HG03378 (cell line): ENCODE data around the gene WDR75.
A peak's percentile ranks its signal among the peaks of the same experiment; 100 is the strongest.

Source experiments
- ATAC-seq: cut with Tn5 transposase; IDR thresholded peaks from one replicate; pipeline ENCODE4 v1.9.1; 2021; ENCODE audit warnings: mild to moderate bottlenecking, moderate library complexity; ENCODE audit not compliant: unreplicated experiment

Gene WDR75

GRCh38 chr2:189492451-189492850 lies 51.2 kb downstream of the WDR75 start:
- ATAC-seq = no peak

GRCh38 chr2:189498205-189498604 lies 56.9 kb downstream of the WDR75 start:
- no peak for ATAC-seq

GRCh38 chr2:189499137-189499536 lies 57.9 kb downstream of the WDR75 start:
- no peak for ATAC-seq

- no peak for ATAC-seq
Measured at GRCh38 chr2:189500456-189501160, 59.3 kb downstream of the WDR75 start.

- ATAC-seq = no peak
Measured at GRCh38 chr2:189501487-189501886, 60.2 kb downstream of the WDR75 start.

GRCh38 chr2:189502714-189503113 lies 61.4 kb downstream of the WDR75 start:
- ATAC-seq = no peak

GRCh38 chr2:189504238-189504637 lies 63.0 kb downstream of the WDR75 start:
- ATAC-seq = no peak

GRCh38 chr2:189505492-189505891 lies 64.2 kb downstream of the WDR75 start:
- no peak for ATAC-seq

- no peak for ATAC-seq
Measured at GRCh38 chr2:189506514-189506976, 65.3 kb downstream of the WDR75 start.

GRCh38 chr2:189511210-189511959 lies 70.1 kb downstream of the WDR75 start:
- ATAC-seq = no peak

GRCh38 chr2:189511960-189512319 lies 70.7 kb downstream of the WDR75 start:
- no peak for ATAC-seq

- ATAC-seq = no peak
Measured at GRCh38 chr2:189512879-189513278, 71.6 kb downstream of the WDR75 start.

GRCh38 chr2:189514104-189514503 lies 72.8 kb downstream of the WDR75 start:
- ATAC-seq = no peak

- ATAC-seq = no peak
Measured at GRCh38 chr2:189515264-189515663, 74.0 kb downstream of the WDR75 start.

- no peak for ATAC-seq
Measured at GRCh38 chr2:189516546-189516945, 75.3 kb downstream of the WDR75 start.

- no peak for ATAC-seq
Measured at GRCh38 chr2:189517847-189518535, 76.7 kb downstream of the WDR75 start.

GRCh38 chr2:189519631-189520387 lies 78.5 kb downstream of the WDR75 start:
- no peak for ATAC-seq

GRCh38 chr2:189521699-189522434 lies 80.6 kb downstream of the WDR75 start:
- ATAC-seq = peak; percentile 49

- ATAC-seq = no peak
Measured at GRCh38 chr2:189522435-189523151, 81.3 kb downstream of the WDR75 start.

GRCh38 chr2:189524746-189525145 lies 83.5 kb downstream of the WDR75 start:
- ATAC-seq = no peak
